Inferior parietal cortex (tissue), 1 donor: ENCODE measurements around the gene COMMD2.
A peak's percentile ranks its signal among the peaks of the same experiment; 100 is the strongest.

Source experiments
- DNase-seq: peaks from one replicate; pipeline ENCODE4 v3.0.0-alpha.2; 2016; ENCODE audit errors: extremely low spot score

Gene COMMD2

DNA sequence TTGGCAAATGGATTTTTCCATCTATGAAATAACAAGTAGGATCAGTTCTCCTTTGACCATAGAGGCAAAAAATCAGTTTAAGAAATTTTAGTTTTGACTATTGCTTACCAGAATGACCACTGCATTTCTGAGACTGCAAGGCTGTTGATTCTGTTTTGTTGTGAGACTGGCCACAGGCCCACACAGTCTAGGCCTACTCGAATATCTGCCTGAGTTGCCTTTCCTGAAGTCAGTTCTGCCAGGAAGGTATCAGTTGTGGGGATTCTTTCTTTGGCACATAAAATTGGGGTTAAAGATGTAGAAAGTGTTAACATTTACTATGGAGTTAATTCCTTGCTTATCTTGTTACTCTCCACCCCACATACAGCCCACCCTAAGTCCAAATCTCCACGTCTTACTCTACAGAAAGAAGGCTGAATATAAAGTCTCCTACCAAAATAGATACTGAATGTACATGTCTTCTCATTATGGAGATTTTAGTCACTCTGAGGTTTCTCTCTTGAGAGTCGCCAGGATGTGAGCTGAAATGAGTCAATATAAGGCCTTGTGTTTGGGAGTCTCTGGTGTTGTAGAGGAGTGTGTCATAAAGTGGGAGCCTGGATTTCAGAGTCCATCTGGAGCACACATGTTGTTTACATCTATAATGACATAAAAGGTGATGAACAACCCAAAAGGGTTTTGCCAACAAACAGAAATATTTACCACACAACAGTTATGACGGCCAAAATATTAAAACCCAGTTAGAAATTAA lies 49.4 kb downstream of the COMMD2 start:
- DNase-seq = peak; percentile 5

DNA sequence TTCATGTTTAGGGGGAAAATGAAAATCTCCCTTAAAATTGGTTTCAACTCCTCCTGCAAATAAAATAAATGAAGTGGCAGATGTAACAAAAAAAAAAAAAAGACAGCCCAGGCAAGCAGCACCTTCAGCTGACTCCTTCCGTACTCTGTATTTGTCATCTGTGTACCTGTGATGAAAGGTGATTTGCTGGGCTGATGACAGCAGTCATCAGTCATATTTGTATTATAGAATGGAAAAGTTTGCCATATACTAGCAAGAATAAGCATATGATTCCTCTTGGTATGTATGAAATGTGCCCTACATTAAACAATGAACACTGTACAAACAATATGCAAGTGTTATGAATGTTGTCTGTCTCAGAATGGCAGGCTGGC lies 50.3 kb downstream of the COMMD2 start:
- no peak for DNase-seq

DNA sequence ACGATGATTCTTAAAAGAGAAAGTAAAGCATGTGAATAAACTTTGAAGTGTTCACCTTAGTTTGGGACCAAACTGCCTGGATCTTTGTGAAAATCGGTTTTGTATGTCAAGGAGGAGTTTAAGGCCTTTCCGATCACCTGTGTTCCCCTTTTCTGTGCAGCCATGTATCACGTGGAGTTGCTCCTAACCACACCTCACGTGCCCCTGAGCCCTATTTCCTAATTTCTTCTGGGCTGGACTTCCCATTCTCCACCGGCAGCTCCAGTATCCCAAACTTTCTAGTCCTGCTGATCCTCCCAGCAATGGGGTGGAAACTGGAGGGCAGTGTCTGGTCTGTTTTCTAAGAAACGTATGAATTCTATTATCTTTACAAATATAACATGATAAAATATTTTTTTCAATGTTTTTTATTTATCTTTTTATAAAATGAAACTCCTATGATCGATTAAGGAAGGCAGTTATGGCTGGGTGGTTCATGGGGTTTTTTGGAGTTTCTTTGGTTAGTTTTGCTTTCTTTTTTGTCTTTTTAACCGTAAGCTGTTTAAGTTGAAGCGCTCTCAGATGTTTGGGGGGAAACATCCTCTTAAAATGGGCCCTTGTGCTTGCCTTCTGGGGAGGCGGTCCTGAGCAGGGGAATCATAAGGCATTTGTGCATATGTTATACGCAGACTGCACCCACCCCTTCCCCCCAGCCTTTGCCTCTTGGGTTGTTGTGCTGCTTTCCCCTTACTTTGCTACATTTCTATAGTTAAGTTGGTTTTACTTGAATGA lies 50.9 kb downstream of the COMMD2 start:
- no peak for DNase-seq
